GM18861 (cell line): ENCODE data around the gene BCL2A1.
"Not testable (repeated sequence)": the region's sequence is repeated elsewhere in the genome, so short reads cannot be mapped to it uniquely, and the experiment has no call there.

Experiments used
- ATAC-seq: cut with Tn5 transposase; IDR thresholded peaks from one replicate; pipeline ENCODE4 v1.9.1; 2021; ENCODE audit not compliant: unreplicated experiment

The BCL2A1 gene

GRCh38 chr15:79989682-79990081, 18.7 kb upstream of the BCL2A1 start:
- no peak for ATAC-seq

GRCh38 chr15:79989183-79989582, 18.2 kb upstream of the BCL2A1 start:
- ATAC-seq = no peak

- no peak for ATAC-seq
Observed at GRCh38 chr15:79988448-79989117, 17.6 kb upstream of the BCL2A1 start.

- ATAC-seq = no peak
Observed at GRCh38 chr15:79987969-79988368, 17.0 kb upstream of the BCL2A1 start.

- ATAC-seq = no peak
Observed at GRCh38 chr15:79987569-79987955, 16.6 kb upstream of the BCL2A1 start.

GRCh38 chr15:79981831-79982455, 10.9 kb upstream of the BCL2A1 start:
- ATAC-seq = peak; percentile 27

GRCh38 chr15:79978655-79979514, 7.9 kb upstream of the BCL2A1 start:
- peak; percentile 65 for ATAC-seq

- no peak for ATAC-seq
Observed at GRCh38 chr15:79978260-79978654, 7.3 kb upstream of the BCL2A1 start.

- peak; percentile 30 for ATAC-seq
Observed at GRCh38 chr15:79977431-79978054, 6.5 kb upstream of the BCL2A1 start.

GRCh38 chr15:79973456-79974195, 2.6 kb upstream of the BCL2A1 start:
- ATAC-seq = no peak

GRCh38 chr15:79972863-79973262, 1.9 kb upstream of the BCL2A1 start:
- ATAC-seq = no peak

GRCh38 chr15:79970181-79970580, 815 bp downstream of the BCL2A1 start:
- ATAC-seq = no peak

- ATAC-seq = no peak
Observed at GRCh38 chr15:79969146-79969545, 1.9 kb downstream of the BCL2A1 start.

GRCh38 chr15:79967298-79968182, 3.5 kb downstream of the BCL2A1 start:
- peak; percentile 4 for ATAC-seq

GRCh38 chr15:79966634-79967297, 4.2 kb downstream of the BCL2A1 start:
- ATAC-seq = no peak

GRCh38 chr15:79965846-79966630, 5.0 kb downstream of the BCL2A1 start:
- ATAC-seq = peak; percentile 25

- no peak for ATAC-seq
Observed at GRCh38 chr15:79964232-79964805, 6.7 kb downstream of the BCL2A1 start.

- not testable (repeated sequence) for ATAC-seq
Observed at GRCh38 chr15:79962921-79963320, 8.1 kb downstream of the BCL2A1 start.
